VCaP (cell line): ENCODE results near the gene KRTAP5-11.
"Not testable (repeated sequence)": the region's sequence is repeated elsewhere in the genome, so short reads cannot be mapped to it uniquely, and the experiment has no call there.

Experiments used
- H3K27ac ChIP-seq: fragments of 450-650 bp; 2 replicates; pipeline ENCODE4 v1.5.1; 2017
- CTCF ChIP-seq: fragments of 450-650 bp; conservative IDR thresholded peaks from 2 replicates; pipeline ENCODE4 v1.5.1; 2017; ENCODE audit warnings: mild to moderate bottlenecking, moderate library complexity

Gene KRTAP5-11

GRCh38 chr11:71537537-71537936 lies 45.1 kb downstream of the KRTAP5-11 start:
- no peak for TF ChIP-seq CTCF
- no peak overlapping the region for H3K27ac ChIP-seq

GRCh38 chr11:71535825-71536224 lies 46.9 kb downstream of the KRTAP5-11 start:
- no peak overlapping the region for H3K27ac ChIP-seq
- no peak for TF ChIP-seq CTCF

GRCh38 chr11:71534711-71535608 lies 47.7 kb downstream of the KRTAP5-11 start:
- not testable (repeated sequence) for H3K27ac ChIP-seq

GRCh38 chr11:71532036-71532610 lies 50.6 kb downstream of the KRTAP5-11 start:
- no peak overlapping the region for H3K27ac ChIP-seq
- TF ChIP-seq CTCF, result no peak
